Measurements from ENCODE around the gene VRK2. TPM values are rescaled to one million over a fixed set of nuclear protein-coding genes. Genes with fewer than 3 reads are reported as not detected.

Gene VRK2
- total RNA-seq, 1 experiment from 2014 or later: 20.1 TPM

- TF ChIP-seq ZNF281 (CRISPR knock-in tag; IDR thresholded peaks at IDR 0.05) (0 out of 2 replicates have a peak, but pooled peaks have one; percentile 42), FOXP4 (CRISPR knock-in tag; IDR thresholded peaks at IDR 0.05) (peak; percentile 77), AR (CRISPR knock-in tag; IDR thresholded peaks at IDR 0.05) (no peak), NR3C1 (CRISPR knock-in tag; conservative IDR thresholded peaks at IDR 0.05; ENCODE audit: low read depth) (no peak), USF1 (CRISPR knock-in tag; IDR thresholded peaks at IDR 0.05) (peak; percentile 47), ETV6 (CRISPR knock-in tag; IDR thresholded peaks at IDR 0.05) (peak; percentile 59), ZNF425 (CRISPR knock-in tag; conservative IDR thresholded peaks at IDR 0.05) (no peak), NR1H2 (CRISPR knock-in tag; IDR thresholded peaks at IDR 0.05) (no peak), EMX1 (CRISPR knock-in tag; IDR thresholded peaks at IDR 0.05) (0 out of 2 replicates have a peak, but pooled peaks have one; percentile 53), ELF4 (CRISPR knock-in tag; IDR thresholded peaks at IDR 0.05; ENCODE audit: low read depth) (no peak), ZMAT4 (CRISPR knock-in tag; IDR thresholded peaks at IDR 0.05) (no peak), PRRX2 (CRISPR knock-in tag; IDR thresholded peaks at IDR 0.05) (peak; percentile 42), CDX4 (CRISPR knock-in tag; IDR thresholded peaks at IDR 0.05; ENCODE audit: borderline replicate concordance) (no peak), ZNF121 (CRISPR knock-in tag; IDR thresholded peaks at IDR 0.05) (no peak), HMGA2 (CRISPR knock-in tag; IDR thresholded peaks at IDR 0.05) (no peak), AFF4 (CRISPR knock-in tag; IDR thresholded peaks at IDR 0.05; ENCODE audit: borderline replicate concordance) (no peak; the same call in 1 of the 2 replicates), ZNF219 (CRISPR knock-in tag; IDR thresholded peaks at IDR 0.05; ENCODE audit: borderline replicate concordance) (no peak), SOX15 (CRISPR knock-in tag; IDR thresholded peaks at IDR 0.05) (no peak), E2F5 (CRISPR knock-in tag; IDR thresholded peaks at IDR 0.05) (peak; percentile 77)
Observed at GRCh38 chr2:58046585-58047372, at the start of gene VRK2 (continued).
